Testis (tissue), 5 donors: ENCODE data around the gene CCDC7. TPM values are rescaled to one million over a fixed set of nuclear protein-coding genes. Genes with fewer than 3 reads are reported as not detected.
"Not testable (repeated sequence)": the region's sequence is repeated elsewhere in the genome, so short reads cannot be mapped to it uniquely, and the experiment has no call there.

Experiments used
- DNase-seq: peaks from one replicate; pipeline ENCODE4 v3.0.0-alpha.2; 2019
- H3K27ac ChIP-seq, 2 donors: fragments of 200-600 bp; sonication (generic); one replicate each; pipeline ENCODE4 v1.5.1; 2019
- H3K27me3 ChIP-seq: fragments of 200-600 bp; sonication (generic); one replicate; pipeline ENCODE4 v1.5.1; 2019
- H3K36me3 ChIP-seq: fragments of 200-600 bp; sonication (generic); one replicate; pipeline ENCODE4 v1.5.1; 2017; ENCODE audit warnings: low read depth; ENCODE audit errors: missing control alignments
- H3K4me1 ChIP-seq: fragments of 200-600 bp; sonication (generic); one replicate; pipeline ENCODE4 v1.5.1; 2019
- H3K4me3 ChIP-seq, 2 donors: fragments of 200-600 bp; sonication (generic); one replicate each; pipeline ENCODE4 v1.5.1; 2017 to 2019
- H3K9me3 ChIP-seq: fragments of 200-600 bp; sonication (generic); one replicate; pipeline ENCODE4 v1.5.1; 2017
- CTCF ChIP-seq, 3 experiments: fragments of 450-650 bp in 2 of 3; fragments of 200-600 bp in 1 of 3; sonication (generic) in 1 of 3; IDR thresholded peaks; one replicate each; pipeline ENCODE4 v1.5.1; 2016 to 2019; ENCODE audit warnings: antibody characterized with exemption in 3 of 3, mild to moderate bottlenecking in 2 of 3, moderate library complexity in 1 of 3
- POLR2A ChIP-seq: fragments of 450-650 bp; IDR thresholded peaks from one replicate; pipeline ENCODE4 v1.6.1; 2017; ENCODE audit warnings: antibody characterized with exemption, mild to moderate bottlenecking, moderate library complexity
- WGBS, 2 donors: methylation state at CpG; one replicate each; pipeline ENCODE4 v1.1.5; 2018; 5-methylcytosine and 5-hydroxymethylcytosine counted together
- intact Hi-C: fragments of 100-400 bp; cut with DNase I; formaldehyde crosslinking; loops from one replicate; pipeline ENCODE4 v1.15.1; 2023; ENCODE audit warnings: low total_unique reads
- long read RNA-seq, 2 donors: transcript quantifications; one replicate each; lab custom pipeline, GENCODE V29; 2026
- polyA plus RNA-seq: library from polyadenylated mRNA; stranded (reverse); fragments of 350-450 nt; fragmentation: Illumina TruSeq; extraction: RNeasy Lipid Tissue Mini Kit (QIAGEN cat#74804); gene quantifications from one replicate; pipeline ENCODE4 v1.2.3, GENCODE V29; 2014; ENCODE audit warnings: low read depth, low replicate concordance; ENCODE audit not compliant: insufficient read depth
- total RNA-seq, 2 donors: library from RNA; depleted of rRNA; stranded (reverse); fragments of >200 nt; gene quantifications; one replicate each; pipeline ENCODE4 v1.2.3, GENCODE V29; 2016

The CCDC7 gene
- total RNA-seq, result 100 to 1,000 TPM in 1 of 2 donors, 10 to 100 TPM in 1; 74.5 to 146 TPM
- 74.0 TPM for polyA plus RNA-seq
- long read RNA-seq, donor 1, result 0 reads
- long read RNA-seq, donor 2, result 0 reads

- Histone ChIP-seq H3K27ac (peak within 1 kb of the TSS; percentile 91 to 95), H3K4me3 (peak within 1 kb of the TSS; percentile 69), H3K27me3 (no peaks in the 10 kb centered on the region), H3K36me3 (no peaks in the 10 kb centered on the region), H3K4me1 (peaks cover 7% of the 10 kb centered on the region), H3K9me3 (no peaks in the 10 kb centered on the region)
- intact Hi-C loops, result no loop called here
- no peak for TF ChIP-seq POLR2A
- peak in 2 of 3 experiments; percentile 23 to 24 for TF ChIP-seq CTCF (IDR thresholded peaks at IDR 0.05)
- peak; percentile 80 for DNase-seq
- 0 to 1% methylated on average over 19 to 53 of the region's 53 CpGs for WGBS, 2 donors
Measured at GRCh38 chr10:32445740-32446535, at the start of gene CCDC7. Gene CCDC7, plus strand, starts transcription at chr10:32446140. Its CDS starts 5,503 bp downstream, at chr10:32451643.

GRCh38 chr10:32397163-32397562 lies 48.8 kb upstream of the CCDC7 start:
- DNase-seq, H3K27me3 ChIP-seq, H3K4me1 ChIP-seq, H3K9me3 ChIP-seq, H3K36me3 ChIP-seq, intact Hi-C loops, H3K4me3 ChIP-seq, H3K27ac ChIP-seq: not testable (repeated sequence)
- WGBS, 2 donors, result 54 to 67% methylated on average over 3 of the region's 3 CpGs

GRCh38 chr10:32399720-32400119 lies 46.2 kb upstream of the CCDC7 start:
- H3K27ac ChIP-seq, DNase-seq, H3K9me3 ChIP-seq, H3K27me3 ChIP-seq, H3K4me3 ChIP-seq, H3K4me1 ChIP-seq, H3K36me3 ChIP-seq, intact Hi-C loops: not testable (repeated sequence)
- 88 to 93% methylated on average over 3 of the region's 3 CpGs for WGBS, 2 donors

- Histone ChIP-seq H3K27me3 (no peaks in the 10 kb centered on the region), H3K9me3 (no peaks in the 10 kb centered on the region), H3K4me3 (no peak overlapping the region), H3K36me3 (no peaks in the 10 kb centered on the region), H3K4me1 (no peaks in the 10 kb centered on the region), H3K27ac (no peak overlapping the region)
- intact Hi-C loops, result no loop called here
- no peak for DNase-seq
- TF ChIP-seq POLR2A, result no peak
- no peak for TF ChIP-seq CTCF (IDR thresholded peaks at IDR 0.05)
Measured at GRCh38 chr10:32400961-32401360, 45.0 kb upstream of the CCDC7 start.

GRCh38 chr10:32402499-32402898 lies 43.4 kb upstream of the CCDC7 start:
- no peaks in the 10 kb centered on the region for H3K9me3 ChIP-seq
- H3K27ac ChIP-seq, result no peak overlapping the region
- intact Hi-C loops, result no loop called here
- no peak overlapping the region for H3K4me3 ChIP-seq
- no peaks in the 10 kb centered on the region for H3K27me3 ChIP-seq
- WGBS, 2 donors, result 86 to 92% methylated on average over 4 of the region's 4 CpGs
- DNase-seq, result no peak
- no peaks in the 10 kb centered on the region for H3K4me1 ChIP-seq
- TF ChIP-seq CTCF (IDR thresholded peaks at IDR 0.05) (no peak), POLR2A (no peak)
- H3K36me3 ChIP-seq, result no peaks in the 10 kb centered on the region

- TF ChIP-seq POLR2A, result no peak
- no peak for TF ChIP-seq CTCF (IDR thresholded peaks at IDR 0.05)
- no peaks in the 10 kb centered on the region for H3K36me3 ChIP-seq
- no peak overlapping the region for H3K4me3 ChIP-seq
- intact Hi-C loops, result no loop called here
- H3K4me1 ChIP-seq, result no peaks in the 10 kb centered on the region
- DNase-seq, result no peak
- no peak overlapping the region for H3K27ac ChIP-seq
- no peaks in the 10 kb centered on the region for H3K9me3 ChIP-seq
- no peaks in the 10 kb centered on the region for H3K27me3 ChIP-seq
- WGBS, 2 donors, result 86 to 95% methylated on average over 2 of the region's 2 CpGs
Measured at GRCh38 chr10:32403091-32403490, 42.8 kb upstream of the CCDC7 start.
